GDM1 (cell line): ENCODE measurements around the gene E2F1.
A peak's percentile ranks its signal among the peaks of the same experiment; 100 is the strongest.
"Not testable (repeated sequence)": the region's sequence is repeated elsewhere in the genome, so short reads cannot be mapped to it uniquely, and the experiment has no call there.

Experiments
- DNase-seq: peaks from one replicate; lab custom pipeline; 2025; lab: John Stamatoyannopoulos, UW

Gene E2F1

GRCh38 chr20:33657704-33658095 lies 28.5 kb downstream of the E2F1 start:
- DNase-seq: no peak

- DNase-seq: no peak
These were observed 29.1 kb downstream of the E2F1 start for GRCh38 chr20:33656783-33657703.

GRCh38 chr20:33656010-33656782 lies 30.0 kb downstream of the E2F1 start:
- DNase-seq: no peak

- no peak for DNase-seq
These were observed 31.0 kb downstream of the E2F1 start for GRCh38 chr20:33655164-33655563.

- no peak for DNase-seq
These were observed 31.5 kb downstream of the E2F1 start for GRCh38 chr20:33654680-33655161.

GRCh38 chr20:33653900-33654596 lies 32.1 kb downstream of the E2F1 start:
- no peak for DNase-seq

- peak; percentile 42 for DNase-seq
These were observed 32.8 kb downstream of the E2F1 start for GRCh38 chr20:33653218-33653899.

- no peak for DNase-seq
These were observed 34.6 kb downstream of the E2F1 start for GRCh38 chr20:33651562-33652048.

GRCh38 chr20:33650753-33651561 lies 35.2 kb downstream of the E2F1 start:
- DNase-seq: no peak

GRCh38 chr20:33650111-33650752 lies 36.0 kb downstream of the E2F1 start:
- no peak for DNase-seq

GRCh38 chr20:33649201-33649681 lies 36.9 kb downstream of the E2F1 start:
- no peak for DNase-seq

- no peak for DNase-seq
These were observed 37.7 kb downstream of the E2F1 start for GRCh38 chr20:33648396-33649004.

- DNase-seq: no peak
These were observed 38.4 kb downstream of the E2F1 start for GRCh38 chr20:33647603-33648395.

- DNase-seq: not testable (repeated sequence)
These were observed 39.1 kb downstream of the E2F1 start for GRCh38 chr20:33646959-33647602.

- DNase-seq: no peak
These were observed 40.0 kb downstream of the E2F1 start for GRCh38 chr20:33646191-33646590.

GRCh38 chr20:33645396-33645795 lies 40.8 kb downstream of the E2F1 start:
- no peak for DNase-seq

- no peak for DNase-seq
These were observed 41.2 kb downstream of the E2F1 start for GRCh38 chr20:33645072-33645358.

- DNase-seq: no peak
These were observed 41.7 kb downstream of the E2F1 start for GRCh38 chr20:33644313-33645071.
